Ammon's horn (tissue), 1 donor: ENCODE results near the gene BMP8A.
"Not testable (repeated sequence)": the region's sequence is repeated elsewhere in the genome, so short reads cannot be mapped to it uniquely, and the experiment has no call there.

Experiments
- DNase-seq: peaks from one replicate; pipeline ENCODE4 v3.0.0-alpha.2; 2016; ENCODE audit warnings: low spot score

Gene BMP8A

DNA sequence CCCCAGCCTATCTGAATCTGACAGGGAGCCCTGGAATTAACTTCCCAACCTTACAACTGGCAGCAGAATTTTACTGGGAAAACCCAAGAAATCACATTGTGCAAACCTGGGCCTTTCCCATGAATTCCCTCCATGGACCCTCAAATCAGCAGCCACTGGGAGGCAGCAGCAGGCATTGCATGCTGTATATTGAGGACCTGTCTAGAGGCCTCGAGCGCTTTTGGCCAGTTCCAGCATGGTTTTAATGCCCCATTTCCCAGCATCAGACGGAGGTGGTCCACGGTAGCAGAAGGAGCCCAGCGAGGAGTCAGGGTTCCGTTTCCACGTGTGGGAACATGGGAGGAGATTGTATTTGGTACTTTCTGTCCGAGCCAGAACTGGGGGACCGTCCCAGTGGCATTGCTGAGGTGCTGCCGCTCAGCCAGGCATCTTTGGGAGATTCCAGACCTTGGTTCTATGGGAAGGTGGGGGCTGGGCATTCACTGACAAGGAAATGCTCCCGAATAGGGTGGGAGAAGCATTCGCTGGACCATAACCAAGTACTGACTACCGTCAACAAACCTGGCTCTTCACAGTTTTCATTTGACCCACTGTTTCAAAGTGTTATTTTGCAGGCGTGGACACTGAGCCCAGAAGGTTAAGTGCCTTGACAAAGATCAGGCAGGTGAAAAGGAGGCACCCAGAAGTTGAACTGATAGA lies 15.9 kb downstream of the BMP8A start:
- DNase-seq: no peak

DNA sequence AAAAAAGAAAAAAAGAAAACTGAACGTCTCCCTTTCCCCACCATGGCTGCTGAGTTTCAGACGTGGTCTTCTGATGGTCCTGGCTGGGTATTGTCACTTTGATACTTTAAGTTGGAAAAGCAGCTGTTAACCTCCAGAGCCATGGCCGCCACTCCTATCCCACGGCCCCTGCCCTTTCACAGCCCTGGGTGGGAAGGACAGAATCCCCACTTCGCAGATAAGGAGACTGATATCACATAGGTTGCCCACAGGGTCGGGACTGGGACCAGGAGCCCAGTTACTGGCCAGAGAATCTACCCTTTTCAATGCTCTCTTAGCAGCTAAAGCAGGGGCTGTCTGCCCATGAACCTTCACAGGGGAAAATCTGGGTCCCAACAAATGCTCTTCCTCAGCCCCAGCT lies 16.8 kb downstream of the BMP8A start:
- no peak for DNase-seq

DNA sequence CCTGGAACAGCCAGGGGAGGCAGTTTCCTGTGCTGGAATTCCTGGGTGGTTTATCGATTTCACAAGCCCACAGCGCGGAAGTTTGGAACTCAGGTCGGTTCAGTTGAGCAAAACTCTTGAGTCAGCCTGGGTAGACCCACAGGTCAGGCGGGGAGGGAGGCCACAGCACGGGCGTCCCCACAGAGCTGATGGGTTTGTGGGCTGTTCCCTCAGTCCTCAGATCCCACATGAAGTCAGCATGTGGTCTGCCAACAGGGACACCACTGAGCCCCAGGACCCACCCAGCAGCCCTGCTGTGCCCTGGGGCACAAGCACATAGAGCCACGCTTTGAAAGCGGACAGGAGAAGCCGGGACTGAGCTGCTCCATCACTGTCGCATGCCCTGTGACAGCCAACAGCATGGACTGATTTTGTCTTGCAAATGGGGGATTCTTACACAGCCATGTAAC lies 17.4 kb downstream of the BMP8A start:
- no peak for DNase-seq

DNA sequence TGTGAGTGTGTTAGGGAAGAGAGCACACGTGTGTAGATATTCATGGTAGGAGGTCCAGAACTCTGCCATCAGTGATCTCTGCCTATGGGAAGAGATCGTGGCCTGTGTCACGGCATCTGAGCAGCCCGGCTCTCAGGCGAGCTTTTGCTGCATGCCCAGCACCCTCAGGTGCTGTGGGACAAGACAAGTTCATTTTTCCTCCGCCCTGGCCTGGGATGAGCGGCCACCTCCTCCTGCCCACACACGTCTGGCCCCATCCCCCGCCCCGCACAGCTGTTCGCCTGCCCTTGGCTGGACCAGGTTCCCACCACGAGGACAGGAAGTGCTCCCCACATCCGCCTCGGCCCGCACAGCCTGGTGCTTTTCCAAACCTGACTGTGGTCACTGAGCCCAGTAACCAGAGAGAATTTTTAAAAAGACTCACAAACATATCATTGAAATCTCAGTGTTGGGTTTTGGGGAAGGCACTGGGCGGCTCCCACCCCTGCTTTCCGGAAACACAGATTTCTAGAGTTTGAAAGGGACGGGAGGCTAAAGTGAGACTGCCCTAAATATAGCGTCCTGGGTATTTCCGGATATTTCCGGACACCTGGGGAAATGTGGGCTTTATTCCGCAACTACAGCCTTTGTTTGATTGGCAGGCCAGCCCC lies 18.0 kb downstream of the BMP8A start:
- no peak for DNase-seq

DNA sequence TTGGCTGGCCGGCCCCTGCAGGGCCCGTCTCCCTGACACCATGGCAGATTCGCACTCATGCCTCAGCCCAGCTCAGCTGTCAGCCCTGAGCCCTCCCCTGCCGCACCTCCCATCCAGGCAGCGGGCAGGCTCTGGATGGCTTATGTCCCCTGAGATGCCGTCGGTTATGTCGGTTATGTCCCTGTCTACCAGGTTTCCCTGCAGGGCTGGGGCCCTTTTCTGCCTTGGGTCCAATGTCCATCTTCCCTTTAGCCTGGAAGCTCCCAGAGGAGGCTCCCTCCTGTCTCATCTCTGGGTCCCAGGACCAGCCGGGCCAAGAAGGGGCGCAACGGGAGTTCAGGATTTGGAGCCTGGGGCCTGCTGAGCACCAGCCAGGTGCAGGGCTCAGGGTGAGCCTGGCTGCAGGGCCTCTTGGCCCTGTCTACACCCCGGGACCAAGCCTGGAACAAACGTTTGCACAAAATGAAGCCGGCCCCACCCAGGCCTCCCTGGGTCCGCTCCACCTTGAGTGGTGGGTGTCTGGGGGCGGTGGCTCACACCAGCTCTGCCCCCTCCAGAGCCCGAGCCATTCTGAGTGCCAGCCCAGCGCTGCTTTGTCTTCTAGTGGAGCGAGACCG lies 19.2 kb downstream of the BMP8A start:
- DNase-seq: not testable (repeated sequence)

DNA sequence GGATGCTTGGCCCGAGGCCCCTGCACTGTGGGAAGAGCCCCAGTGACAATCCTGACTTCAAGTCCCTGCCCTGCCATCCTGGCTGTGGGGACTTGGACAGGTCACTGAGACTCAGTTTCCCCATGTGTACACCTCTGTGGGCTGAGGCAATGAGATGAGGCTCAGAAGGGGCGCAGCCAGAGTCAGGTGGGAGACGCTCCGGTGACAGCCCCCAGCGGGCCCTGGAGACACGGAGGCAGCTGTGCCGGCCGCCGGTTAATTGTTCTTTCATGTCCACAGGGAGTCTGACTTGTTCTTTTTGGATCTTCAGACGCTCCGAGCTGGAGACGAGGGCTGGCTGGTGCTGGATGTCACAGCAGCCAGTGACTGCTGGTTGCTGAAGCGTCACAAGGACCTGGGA lies 20.0 kb downstream of the BMP8A start:
- DNase-seq: not testable (repeated sequence)

DNA sequence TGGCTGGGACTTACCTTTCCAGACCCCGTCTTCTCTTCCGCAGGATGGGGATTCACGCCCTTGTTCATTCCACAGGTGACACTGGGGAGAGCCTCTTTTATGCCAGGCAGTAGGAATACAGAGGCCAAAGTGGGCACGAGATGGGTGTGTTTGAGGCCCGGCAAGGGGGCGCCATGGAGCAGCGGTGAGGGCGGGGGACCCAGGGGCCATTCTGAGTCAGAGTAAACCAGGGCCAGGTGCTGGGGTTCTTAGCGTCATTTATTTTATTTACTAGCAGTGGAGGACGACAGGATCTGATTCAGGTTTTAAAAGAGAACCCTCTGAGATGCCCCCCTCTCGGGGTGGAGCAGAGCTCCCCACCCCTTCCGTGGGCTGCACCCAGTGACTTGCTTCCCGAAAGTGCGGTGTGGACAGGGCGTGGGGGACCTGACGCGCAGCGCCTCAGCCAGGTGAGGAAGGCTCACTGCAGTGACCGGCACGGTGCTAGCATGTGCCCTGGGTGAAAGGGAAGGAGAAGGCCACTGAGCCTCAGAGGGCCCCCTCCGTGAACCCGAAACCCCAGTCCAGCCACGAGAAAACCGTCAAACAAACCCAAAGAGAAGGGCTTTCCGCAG lies 20.9 kb downstream of the BMP8A start:
- not testable (repeated sequence) for DNase-seq

DNA sequence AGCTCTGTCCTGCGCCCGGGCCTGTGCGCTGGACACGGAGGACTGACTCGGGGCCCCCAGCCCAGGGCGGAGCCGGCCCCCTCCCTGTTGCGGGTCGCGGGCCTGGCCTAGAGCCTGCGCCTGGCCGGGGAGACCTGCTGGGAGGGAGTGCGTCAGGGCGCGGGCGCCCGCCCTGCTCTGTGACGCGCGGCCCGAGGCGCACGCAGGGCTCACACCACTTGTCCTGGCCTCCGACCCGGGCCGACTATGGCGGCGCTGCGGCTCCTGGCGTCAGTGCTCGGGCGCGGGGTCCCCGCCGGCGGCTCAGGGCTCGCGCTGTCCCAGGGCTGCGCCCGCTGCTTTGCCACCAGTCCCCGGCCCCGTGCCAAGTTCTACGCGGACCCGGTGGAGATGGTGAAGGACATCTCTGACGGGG lies 23.3 kb downstream of the BMP8A start:
- DNase-seq: not testable (repeated sequence)

DNA sequence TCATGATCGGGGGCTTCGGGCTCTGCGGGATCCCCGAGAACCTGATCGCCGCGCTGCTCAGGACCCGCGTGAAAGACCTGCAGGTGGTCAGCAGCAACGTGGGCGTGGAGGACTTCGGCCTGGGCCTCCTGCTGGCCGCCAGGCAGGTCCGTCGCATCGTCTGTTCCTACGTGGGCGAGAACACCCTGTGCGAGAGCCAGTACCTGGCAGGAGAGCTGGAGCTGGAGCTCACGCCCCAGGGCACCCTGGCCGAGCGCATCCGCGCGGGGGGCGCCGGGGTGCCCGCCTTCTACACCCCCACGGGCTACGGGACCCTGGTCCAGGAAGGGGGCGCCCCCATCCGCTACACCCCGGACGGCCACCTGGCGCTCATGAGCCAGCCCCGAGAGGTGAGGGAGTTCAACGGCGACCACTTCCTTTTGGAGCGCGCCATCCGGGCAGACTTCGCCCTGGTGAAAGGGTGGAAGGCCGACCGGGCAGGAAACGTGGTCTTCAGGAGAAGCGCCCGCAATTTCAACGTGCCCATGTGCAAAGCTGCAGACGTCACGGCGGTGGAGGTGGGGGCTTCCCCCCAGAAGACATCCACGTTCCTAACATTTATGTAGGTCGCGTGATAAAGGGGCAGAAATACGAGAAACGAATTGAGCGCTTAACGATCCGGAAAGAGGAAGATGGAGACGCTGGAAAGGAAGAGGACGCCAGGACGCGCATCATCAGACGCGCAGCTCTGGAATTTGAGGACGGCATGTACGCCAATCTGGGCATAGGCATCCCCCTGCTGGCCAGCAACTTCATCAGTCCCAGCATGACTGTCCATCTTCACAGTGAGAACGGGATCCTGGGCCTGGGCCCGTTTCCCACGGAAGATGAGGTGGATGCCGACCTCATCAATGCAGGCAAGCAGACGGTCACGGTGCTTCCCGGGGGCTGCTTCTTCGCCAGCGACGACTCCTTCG lies 24.0 kb downstream of the BMP8A start:
- not testable (repeated sequence) for DNase-seq

DNA sequence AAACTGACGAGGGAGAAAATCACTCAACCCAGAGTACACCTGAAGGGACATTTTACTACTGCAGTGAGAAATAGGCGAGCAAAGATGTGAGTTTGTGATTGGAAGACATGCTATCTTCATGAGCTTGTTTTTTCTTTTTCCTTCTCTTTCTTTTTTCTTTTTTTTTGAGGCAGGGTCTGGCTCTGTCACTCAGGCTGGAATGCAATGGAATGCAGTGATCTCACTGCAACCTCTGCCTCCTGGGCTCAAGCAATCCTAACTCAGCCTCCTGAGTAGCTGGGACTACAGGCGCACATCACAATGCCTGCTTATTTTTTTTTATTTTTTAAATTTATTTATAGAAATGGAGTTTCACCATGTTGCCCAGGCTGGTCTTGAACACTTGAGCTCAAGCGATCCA lies 25.4 kb downstream of the BMP8A start:
- not testable (repeated sequence) for DNase-seq

DNA sequence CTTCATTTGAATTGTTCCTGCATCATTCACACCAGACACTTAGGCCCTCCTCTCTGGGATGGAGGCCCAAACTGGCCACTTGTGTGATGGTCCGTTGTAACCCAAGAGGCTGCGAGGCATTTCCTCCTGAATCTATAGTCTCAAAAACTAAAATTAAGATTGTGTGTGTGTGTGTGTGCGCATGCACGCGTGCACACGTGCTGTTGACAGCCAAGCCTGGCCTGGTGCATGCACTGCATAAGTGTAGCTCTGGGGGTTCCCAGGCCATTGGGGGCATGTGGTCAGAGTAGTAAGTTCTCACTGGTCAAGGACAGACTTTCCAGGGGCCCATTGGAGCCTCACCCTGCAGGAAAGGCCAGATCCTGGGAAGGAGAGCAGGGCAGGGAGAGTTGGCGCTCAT lies 26.5 kb downstream of the BMP8A start:
- DNase-seq: not testable (repeated sequence)

DNA sequence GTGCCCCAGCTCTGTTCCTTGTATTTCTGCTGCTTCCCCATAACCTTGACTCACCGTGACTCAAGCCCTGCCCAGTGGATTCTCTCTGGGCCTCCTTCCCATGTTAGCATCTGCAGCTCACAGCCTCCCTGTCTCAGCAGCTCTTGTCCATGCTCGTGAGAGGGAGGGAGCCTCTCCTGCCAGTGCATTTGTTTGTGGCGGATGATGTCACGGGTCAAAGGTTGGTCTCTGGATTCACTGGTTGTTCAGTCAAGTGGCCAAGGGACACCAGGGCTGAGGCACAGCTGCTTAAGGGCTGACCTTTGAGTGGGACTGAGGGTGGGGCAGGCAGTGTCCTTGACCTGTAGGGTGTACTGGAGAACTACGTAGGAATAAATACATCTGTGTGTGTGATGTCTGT lies 27.9 kb downstream of the BMP8A start:
- DNase-seq: not testable (repeated sequence)

DNA sequence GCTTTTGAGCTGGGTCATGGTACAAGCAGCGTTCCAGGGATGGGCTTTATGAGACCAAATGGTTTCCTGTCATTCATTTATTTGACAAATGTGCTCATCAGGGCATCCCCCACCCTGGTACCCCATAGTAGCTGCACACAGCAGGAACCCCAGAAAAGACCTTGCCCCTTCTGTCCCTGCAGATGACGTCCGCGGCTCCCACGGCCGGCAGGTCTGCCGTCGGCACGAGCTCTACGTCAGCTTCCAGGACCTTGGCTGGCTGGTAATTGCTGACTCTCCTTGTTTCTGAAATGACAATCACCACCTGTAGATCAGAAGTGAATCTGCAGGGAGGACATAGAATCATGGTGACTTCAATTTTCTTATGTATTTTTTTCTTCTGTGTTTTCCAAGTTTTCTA lies 30.8 kb downstream of the BMP8A start:
- not testable (repeated sequence) for DNase-seq

DNA sequence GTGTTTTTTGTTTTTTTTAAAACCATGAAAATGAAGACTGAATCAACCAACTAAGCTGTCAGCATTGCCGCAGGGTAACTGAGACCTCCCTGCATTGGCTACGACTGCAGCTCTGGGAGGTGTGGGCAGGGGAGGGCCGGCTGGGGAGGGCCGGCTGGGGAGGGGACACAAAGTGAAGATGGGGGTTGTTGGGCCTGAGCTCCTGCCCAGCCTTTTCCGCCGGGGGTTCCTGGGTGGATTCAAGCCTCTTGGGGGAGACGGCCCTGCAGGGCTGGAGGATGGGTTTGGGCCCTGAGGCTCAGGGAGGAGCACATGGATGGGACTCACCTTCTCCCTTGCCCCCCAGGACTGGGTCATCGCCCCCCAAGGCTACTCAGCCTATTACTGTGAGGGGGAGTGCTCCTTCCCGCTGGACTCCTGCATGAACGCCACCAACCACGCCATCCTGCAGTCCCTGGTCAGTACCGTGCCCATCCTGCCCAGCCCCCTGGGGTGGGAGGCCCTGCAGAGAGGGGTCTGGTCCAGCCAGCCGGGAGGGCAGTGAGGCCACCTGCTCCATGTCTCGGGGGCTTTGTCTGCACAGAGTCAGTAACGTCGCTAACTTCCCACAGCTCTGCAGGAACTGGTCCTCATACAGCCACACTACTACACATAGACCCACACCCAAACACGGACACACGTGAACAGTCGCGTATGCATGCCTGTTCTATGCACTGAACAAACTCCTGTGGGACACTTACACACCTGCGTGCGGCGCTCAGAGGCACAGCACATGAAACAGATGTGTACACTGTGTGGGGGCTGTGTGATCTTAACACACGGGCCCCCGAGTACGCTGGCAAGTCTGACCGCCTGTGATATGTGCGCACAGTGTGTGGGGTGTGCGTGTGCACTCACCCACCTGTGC lies 31.5 kb downstream of the BMP8A start:
- no peak for DNase-seq

DNA sequence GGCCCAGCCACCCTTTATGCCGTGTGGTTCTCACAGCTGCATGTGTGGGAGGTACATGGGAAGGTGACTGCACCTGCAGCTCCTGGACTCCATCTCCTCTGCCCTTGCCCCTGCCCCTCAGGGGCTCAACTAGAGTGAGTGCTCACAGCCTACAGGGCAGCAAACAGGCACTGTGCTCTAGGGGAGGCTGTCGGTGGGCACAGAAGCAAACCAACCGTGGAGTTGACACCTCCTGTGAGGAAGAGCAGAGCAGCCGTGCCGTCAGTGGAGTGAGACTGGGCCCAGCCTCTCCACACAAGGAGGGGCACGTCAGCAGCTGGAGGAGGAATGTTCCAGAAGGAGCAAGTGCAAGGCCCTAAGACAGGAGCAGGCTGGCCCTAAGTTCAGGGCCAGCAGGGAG lies 32.7 kb downstream of the BMP8A start:
- no peak for DNase-seq

DNA sequence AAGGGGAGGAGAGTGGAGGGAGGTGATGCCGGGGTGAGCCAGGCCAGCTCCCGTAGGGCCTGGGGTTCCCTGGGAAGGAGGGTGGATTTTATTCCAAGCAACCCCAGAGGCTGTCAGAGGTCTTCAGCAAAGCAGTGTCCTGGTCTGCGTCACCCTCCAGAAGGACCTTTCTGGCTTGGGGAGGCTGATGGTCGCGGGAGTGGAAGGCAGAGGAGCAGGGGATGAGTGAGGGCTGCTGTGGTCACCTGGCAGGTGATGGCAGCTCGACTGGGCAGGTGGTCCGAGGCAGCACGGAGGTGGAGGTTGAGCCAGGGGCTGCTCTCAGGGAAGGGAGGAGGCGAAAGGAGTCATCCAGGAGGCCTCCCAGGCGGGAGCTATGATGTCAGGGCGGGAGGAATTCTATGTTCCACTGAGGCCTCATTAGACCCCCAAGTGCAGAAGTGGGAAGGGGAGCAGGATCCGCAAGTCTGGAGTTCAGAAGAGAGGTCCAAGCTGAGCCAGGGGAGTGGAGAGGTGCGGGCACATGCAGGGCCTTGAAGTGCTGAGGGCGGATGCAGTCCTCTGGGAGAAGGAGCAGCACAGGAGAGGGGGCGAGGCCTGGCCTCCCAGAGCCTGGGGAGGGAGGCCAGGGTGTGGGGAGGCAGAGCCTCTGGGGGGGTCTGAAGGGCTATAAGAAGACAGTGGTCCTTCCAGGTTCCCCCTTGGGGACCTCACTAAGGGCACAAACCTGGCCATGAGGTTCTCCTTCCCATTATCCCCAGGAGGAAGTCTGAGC lies 33.3 kb downstream of the BMP8A start:
- no peak for DNase-seq

DNA sequence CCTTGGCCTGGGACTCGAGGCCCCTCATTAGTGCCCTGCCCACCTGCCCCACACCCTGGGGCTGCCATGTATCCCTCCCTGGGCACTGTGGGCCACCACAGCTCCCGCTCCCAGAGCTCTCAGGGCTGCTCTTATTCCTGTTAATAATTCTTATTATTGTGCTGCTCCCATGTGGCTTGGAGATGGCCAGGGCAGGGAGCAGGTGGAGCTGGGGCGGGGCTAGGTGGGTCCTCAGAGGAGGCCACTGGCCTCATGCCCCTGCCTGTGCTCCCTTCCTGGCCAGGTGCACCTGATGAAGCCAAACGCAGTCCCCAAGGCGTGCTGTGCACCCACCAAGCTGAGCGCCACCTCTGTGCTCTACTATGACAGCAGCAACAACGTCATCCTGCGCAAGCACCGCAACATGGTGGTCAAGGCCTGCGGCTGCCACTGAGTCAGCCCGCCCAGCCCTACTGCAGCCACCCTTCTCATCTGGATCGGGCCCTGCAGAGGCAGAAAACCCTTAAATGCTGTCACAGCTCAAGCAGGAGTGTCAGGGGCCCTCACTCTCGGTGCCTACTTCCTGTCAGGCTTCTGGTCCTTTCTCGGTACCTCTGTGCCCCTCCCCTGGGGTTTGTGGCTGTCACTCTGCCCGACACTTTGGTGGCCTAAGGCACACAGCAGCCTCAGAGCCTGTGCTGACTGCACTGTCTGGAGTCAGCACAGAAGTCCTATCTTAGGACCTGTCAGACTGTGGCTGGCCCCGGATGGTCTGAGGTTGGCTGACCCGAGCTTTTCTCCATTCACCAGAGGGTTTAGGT lies 34.1 kb downstream of the BMP8A start:
- DNase-seq: no peak

DNA sequence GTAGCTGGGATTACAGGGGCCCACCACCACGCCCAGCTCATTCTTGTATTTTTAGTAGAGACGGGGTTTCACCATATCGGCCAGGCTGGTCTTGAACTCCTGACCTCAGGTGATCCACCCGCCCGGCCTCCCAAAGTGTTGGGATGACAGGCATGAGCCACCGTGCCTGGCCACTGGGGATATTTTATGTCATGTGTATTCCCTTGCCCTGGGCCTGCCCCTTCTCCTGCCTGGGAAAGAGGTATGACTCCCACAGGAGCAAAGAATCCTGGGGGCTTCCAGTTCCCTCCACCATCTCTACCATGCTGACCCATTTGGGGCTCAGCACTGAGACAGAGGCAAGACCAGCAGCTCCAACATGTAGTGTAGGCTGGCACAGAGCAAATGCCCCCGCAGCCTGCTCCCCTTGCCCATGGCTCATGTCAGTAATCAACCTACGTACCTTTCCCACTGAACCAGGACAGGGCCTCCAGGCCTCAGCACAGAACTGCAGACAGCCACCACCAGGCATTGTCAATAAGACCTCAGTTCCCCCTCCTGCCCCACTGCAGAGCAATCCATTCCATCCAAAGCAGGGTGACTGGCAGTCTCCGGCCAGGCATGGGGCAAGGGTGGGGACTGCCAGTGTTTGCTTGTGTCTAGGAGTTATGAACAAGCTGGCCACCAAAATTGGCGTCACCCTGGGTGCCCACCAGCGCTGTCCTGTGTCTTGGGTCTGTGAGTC lies 35.2 kb downstream of the BMP8A start:
- no peak for DNase-seq
